ENCODE data around the gene SEL1L2.

The SEL1L2 gene

DNA sequence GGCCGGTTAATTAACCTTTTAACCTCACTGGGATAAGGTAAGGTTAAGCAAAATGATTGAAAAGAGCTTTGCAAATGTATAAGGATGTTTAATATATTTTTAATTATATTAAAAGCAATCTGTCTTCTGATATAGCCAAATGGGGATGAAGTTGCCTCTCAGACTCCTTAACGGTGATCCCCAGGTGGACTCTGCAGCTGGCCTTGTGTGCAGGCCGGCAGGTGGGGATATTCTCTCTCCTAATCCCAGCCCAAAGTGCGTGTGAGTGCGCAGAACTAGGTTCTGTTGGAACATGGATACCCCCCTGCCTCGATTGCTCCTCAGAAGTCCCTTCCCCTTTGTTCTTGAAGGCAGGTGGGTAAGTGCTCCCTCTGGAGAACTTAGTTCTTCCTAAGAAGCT, 105.6 kb downstream of the SEL1L2 start:
- Histone ChIP-seq H3K9me3 (ENCODE audit: severe bottlenecking) (no peaks in the 10 kb centered on the region), H3K36me3 (no peaks in the 10 kb centered on the region), H3K27me3 (ENCODE audit: insufficient read depth, low read depth, severe bottlenecking) (no peaks in the 10 kb centered on the region), H3K27ac (no peak overlapping the region), H3K4me3 (ENCODE audit: low read depth, low read length) (no peak overlapping the region)
- TF ChIP-seq, protein P1, sequence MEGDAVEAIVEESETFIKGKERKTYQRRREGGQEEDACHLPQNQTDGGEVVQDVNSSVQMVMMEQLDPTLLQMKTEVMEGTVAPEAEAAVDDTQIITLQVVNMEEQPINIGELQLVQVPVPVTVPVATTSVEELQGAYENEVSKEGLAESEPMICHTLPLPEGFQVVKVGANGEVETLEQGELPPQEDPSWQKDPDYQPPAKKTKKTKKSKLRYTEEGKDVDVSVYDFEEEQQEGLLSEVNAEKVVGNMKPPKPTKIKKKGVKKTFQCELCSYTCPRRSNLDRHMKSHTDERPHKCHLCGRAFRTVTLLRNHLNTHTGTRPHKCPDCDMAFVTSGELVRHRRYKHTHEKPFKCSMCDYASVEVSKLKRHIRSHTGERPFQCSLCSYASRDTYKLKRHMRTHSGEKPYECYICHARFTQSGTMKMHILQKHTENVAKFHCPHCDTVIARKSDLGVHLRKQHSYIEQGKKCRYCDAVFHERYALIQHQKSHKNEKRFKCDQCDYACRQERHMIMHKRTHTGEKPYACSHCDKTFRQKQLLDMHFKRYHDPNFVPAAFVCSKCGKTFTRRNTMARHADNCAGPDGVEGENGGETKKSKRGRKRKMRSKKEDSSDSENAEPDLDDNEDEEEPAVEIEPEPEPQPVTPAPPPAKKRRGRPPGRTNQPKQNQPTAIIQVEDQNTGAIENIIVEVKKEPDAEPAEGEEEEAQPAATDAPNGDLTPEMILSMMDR (IDR thresholded peaks at IDR 0.05; ENCODE audit: low read depth, low read length) = no peak
- DNase-seq = no peak

DNA sequence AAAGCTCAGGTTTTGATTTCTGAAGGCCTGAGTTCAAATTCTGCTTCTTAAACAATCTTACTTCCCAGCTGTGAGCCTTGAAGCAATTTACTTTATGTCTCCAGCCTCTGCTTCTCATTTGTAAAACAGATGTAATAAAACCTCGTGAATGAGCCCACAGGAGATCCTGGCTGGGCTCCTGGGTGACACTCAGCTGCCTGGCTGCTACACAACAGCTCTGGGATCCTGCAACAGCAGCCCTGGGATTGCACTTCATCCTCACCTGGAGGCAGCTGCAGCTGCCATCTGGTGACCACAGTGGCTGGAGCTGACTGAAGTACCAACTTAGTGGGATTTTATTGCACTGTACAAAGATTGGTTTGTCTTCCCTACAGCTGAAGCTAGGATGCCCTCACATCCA, 107.0 kb downstream of the SEL1L2 start:
- no peak overlapping the region for H3K27ac ChIP-seq

DNA sequence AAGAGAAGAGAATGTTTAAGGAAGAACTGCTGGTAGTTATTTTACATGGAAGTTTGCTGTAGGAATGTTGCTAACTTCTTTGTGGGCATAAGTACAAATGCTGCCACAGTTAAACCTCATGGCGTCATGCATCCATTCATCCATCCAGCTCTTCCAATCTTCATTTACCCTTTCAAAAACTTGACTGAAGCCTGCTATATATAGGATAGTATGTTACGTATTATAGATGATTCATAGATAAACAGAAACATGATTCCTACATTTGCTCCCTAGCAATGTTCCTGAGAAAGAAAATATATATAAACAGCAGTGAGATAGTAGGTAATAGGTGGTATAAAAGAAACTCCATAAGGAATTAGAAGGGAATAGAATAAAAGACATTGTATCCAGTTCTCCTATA, 111.8 kb downstream of the SEL1L2 start:
- no peaks in the 10 kb centered on the region for H3K9me3 ChIP-seq (ENCODE audit: severe bottlenecking)

More for the DNA sequence above, 107.0 kb downstream of the SEL1L2 start:
- Histone ChIP-seq H3K27me3 (ENCODE audit: insufficient read depth, low read depth, severe bottlenecking) (no peaks in the 10 kb centered on the region), H3K4me3 (ENCODE audit: low read depth, low read length) (no peak overlapping the region), H3K36me3 (no peaks in the 10 kb centered on the region), H3K9me3 (ENCODE audit: severe bottlenecking) (no peaks in the 10 kb centered on the region)
- TF ChIP-seq, protein P1 (IDR thresholded peaks at IDR 0.05; ENCODE audit: low read depth, low read length) = no peak
- peak; percentile 11 for DNase-seq

DNA sequence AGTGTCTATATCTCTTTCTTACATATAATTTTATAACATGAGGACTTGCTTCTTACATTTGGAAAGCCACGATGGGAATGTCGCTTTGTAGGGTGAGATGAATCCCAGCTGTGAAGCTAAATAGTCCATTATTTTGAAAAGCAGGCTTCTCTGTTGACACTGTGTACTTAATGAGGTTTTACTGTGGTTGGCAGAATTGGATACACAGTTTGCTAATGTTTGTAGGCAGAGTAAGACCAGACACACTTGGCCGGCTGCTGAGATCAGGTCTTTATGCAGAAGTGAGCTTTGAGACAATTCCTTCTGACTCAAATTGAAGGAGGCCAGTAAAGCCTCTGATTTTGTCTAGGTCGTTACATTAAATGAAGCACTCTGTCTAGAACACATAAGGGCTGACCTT, 112.6 kb downstream of the SEL1L2 start:
- H3K9me3 ChIP-seq (ENCODE audit: severe bottlenecking) = no peaks in the 10 kb centered on the region
- H3K4me3 ChIP-seq (ENCODE audit: low read depth, low read length) = no peak overlapping the region
- no peaks in the 10 kb centered on the region for H3K27me3 ChIP-seq (ENCODE audit: insufficient read depth, low read depth, severe bottlenecking)
- H3K36me3 ChIP-seq = no peaks in the 10 kb centered on the region
- no peak for DNase-seq
- no peak overlapping the region for H3K27ac ChIP-seq
- TF ChIP-seq, protein P1 (IDR thresholded peaks at IDR 0.05; ENCODE audit: low read depth, low read length) = no peak

More for the DNA sequence above, 111.8 kb downstream of the SEL1L2 start:
- TF ChIP-seq, protein P1 (IDR thresholded peaks at IDR 0.05; ENCODE audit: low read depth, low read length) = no peak
- H3K36me3 ChIP-seq = no peaks in the 10 kb centered on the region
- no peak for DNase-seq
- H3K27me3 ChIP-seq (ENCODE audit: insufficient read depth, low read depth, severe bottlenecking) = no peaks in the 10 kb centered on the region
- no peak overlapping the region for H3K4me3 ChIP-seq (ENCODE audit: low read depth, low read length)
- no peak overlapping the region for H3K27ac ChIP-seq

DNA sequence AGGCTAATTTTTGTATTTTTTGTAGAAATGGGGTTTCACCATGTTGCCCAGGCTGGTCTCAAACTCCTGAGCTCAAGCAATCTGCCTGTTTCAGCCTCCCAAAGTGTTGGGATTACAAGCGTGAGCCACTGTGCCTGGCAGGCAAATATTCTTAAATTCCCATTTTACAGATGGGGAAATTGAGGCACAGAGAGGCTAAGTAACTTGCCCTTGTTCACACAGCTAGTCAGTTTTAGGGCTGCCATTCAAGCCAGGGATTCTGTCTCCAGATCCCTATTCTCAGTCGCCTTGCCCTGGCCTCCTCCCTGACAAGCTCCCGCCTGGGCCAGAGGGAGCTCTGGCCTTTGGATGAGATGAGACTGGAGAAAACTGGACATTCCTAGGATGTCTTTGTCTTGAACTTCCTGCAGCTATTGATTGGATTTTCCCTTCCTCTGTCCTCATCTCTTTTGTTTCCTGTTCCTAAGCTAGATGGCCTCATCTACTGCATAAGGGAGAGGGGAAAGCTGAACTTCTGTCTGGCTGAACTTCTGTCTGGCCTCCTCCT, 115.1 kb downstream of the SEL1L2 start:
- TF ChIP-seq, protein P1 (IDR thresholded peaks at IDR 0.05; ENCODE audit: low read depth, low read length) = no peak
- no peak overlapping the region for H3K4me3 ChIP-seq (ENCODE audit: low read depth, low read length)
- H3K36me3 ChIP-seq = no peaks in the 10 kb centered on the region
- no peaks in the 10 kb centered on the region for H3K27me3 ChIP-seq (ENCODE audit: insufficient read depth, low read depth, severe bottlenecking)
- H3K27ac ChIP-seq = no peak overlapping the region
- no peaks in the 10 kb centered on the region for H3K9me3 ChIP-seq (ENCODE audit: severe bottlenecking)
- no peak for DNase-seq

Measured in WERI-Rb-1 (cell line).